GF-D8 (cell line): Measurements from ENCODE around the gene HGFAC.

Experiments used
- DNase-seq: peaks from one replicate; lab custom pipeline; 2025; lab: John Stamatoyannopoulos, UW

The HGFAC gene

DNA sequence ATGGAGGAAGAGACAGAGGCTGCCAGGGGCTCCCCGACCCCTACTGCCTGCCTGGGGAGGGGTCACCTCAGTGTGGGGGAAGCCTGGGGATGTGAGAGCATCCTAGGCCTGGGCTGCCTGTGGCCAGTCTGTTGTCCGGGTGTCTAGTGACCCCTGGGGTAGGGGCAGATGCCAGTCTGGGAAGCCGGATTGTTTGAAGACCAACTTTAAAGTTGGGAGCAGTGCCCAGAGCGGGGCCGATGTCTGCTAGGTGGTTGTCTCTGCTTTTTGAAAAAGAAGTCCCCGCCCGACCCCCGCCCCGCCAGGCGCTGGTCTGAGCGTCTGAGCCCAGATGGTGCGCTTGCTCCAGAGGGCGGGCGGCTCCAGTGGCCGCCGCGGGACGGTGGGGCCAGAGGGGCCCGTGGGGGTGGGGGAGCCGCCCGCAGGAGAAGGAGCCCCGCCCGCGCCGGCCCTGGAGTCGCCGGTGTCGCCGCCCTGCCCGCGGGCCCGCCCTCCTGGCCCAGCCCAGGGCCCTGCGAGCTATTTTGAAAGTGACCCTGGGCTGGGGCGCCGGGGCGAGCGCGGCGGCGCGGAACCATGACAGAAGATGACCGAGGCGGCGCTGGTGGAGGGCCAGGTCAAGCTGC lies 21.1 kb downstream of the HGFAC start, which contains the start of gene DOK7:
Gene DOK7 (plus strand): TSS at position 517 of the 626 bp plus-strand sequence. CDS start 70 bp downstream, at position 587.
- no peak for DNase-seq

DNA sequence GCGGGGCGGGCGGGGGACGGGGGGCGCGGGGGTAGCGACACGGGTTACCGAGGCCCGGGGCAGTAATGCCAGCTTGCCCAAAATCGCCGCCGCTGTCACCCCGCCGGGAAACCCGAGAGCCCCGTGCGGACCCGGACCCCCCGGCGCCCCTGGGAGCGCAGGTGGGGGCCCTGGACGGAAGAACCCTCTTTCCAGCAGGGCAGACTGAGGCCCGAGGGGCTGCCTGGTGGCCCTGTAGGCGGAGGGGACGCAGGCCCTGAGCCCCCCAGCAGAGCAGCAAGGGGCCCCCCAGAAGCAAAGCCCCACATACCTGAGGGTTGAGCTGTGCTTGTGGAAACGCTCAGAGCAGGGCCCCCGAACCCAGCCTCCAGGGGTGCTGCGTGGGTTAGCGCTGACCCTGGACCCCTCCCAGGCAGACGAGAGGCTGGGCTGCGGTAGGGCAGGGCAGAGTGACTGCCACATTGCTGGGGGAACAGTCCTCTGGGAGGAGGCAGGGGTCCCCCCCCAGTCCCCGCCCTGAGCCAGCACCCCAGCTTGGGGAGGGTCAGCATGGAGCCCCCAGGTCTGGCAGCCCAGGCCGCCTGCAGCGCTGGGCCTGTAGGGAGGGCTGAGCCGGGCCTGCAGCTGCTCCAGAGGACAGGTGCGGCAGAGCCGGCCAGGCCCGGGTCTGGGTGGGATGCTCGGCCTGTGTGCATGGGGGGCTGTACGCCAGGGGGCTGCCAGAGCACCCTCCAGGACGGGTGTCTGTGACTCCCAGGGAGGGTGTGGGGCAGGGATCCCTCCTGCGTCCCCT lies 22.0 kb downstream of the HGFAC start:
- DNase-seq, result no peak

DNA sequence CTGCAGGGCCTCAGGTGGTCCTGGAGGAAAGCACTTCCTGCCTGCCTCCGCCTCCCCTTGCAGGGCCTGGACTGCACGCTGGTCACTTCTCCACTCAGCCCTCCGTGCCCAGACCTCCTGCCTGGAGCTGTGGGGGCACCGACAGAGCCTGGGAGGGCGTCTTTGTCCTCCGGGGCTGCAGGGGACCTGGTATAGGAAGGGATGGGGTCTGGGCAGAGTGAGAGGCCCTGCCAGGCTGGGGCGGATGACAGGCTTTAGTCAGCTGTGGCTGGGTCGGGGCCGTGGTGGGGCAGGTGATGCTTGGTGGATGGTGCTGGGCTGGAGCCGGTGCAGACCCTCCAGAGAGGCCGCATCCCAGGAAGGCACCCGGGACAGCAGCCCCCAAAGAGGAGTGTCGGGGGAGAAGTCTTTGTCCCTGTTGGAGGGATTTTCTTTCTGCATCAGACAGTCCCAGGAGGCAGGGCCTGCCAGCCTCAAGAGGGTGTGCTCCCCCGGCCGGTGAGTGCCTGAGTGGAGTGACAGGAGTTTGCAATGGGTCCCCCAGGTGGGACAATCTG lies 22.7 kb downstream of the HGFAC start:
- no peak for DNase-seq

DNA sequence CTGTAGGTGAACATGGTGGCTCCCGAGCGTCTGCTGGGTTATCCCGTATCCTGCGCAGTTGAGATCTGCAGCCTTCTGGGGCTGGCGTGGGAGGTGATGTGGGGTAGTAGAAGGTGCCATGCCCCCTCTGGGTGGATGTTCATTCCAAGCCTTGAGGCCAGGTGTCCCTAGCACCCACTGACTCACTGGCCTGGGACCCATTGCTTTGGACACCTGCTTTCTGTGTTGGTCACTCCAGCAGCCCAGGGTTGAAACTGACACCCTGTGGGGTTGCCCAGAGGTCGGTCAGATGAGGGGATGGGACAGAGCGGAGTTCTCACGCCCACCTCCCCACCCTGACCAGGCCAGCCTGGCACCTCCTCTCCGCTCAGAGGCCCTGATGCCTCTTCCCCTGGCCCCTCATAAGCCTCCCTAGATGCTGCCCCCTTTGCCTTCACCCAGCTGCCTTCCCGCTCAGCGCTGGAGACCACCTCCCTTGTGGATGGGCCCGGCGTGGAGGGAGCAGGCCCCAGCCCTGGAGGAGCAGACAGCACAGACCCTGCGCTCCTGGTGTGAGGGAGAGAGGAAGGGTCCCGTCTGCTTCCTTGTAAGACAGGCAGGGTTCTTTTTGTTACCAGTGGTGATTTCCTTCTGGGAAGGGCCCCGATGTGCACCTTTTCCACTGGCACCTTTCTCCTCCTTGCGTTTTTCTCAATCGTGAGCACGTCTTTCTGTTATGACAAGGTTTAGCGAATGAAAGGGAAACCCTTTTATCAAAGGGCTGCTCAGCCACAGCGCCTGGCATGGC lies 23.3 kb downstream of the HGFAC start:
- no peak for DNase-seq

DNA sequence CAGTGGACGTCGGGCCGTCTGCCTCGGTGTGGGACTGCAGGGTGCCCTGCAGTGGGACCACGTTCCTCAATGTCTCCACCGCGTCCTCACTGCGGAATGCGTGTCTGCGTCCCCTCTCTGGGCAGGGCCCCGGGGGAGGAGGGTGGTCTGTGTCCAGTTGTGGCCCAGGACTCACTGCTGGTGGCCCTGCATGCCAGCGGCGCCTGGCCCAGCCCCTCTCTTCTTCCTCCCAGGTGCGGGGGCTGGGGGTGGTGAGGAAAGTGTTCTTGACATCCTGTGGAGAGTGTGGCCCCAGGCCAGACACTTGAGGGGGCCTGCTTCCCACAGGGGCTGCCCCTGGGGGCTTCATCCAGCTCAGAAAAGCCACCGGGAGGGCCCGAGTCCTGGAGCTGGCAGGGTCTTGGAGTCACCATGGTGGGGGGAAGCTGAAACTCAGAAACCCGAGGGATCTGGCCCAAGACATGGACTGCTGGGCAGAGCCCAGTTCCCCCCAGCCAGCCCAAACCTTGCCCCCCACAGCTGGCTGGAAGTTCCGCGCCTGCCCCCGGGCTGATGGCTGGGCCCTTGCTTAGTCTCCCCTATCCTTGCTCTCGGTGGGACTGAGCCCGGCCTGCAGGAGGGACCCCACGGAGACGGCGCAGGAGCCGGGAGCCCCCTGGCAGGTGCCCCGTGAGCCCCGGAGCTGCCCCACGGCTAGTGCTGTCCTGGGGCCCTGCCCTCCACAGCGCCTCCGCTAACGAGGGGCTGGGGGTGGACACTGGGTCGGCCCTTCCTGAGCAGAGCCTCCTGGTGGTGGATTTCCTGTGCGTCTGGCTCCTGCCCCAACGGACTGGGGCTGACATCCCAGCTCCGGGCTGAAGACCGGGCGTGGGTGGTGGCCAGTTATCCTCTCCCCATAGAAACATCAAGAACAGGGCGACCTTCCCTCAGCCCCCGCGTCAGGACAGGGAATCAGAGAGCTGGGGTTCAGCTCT lies 24.2 kb downstream of the HGFAC start:
- no peak for DNase-seq

DNA sequence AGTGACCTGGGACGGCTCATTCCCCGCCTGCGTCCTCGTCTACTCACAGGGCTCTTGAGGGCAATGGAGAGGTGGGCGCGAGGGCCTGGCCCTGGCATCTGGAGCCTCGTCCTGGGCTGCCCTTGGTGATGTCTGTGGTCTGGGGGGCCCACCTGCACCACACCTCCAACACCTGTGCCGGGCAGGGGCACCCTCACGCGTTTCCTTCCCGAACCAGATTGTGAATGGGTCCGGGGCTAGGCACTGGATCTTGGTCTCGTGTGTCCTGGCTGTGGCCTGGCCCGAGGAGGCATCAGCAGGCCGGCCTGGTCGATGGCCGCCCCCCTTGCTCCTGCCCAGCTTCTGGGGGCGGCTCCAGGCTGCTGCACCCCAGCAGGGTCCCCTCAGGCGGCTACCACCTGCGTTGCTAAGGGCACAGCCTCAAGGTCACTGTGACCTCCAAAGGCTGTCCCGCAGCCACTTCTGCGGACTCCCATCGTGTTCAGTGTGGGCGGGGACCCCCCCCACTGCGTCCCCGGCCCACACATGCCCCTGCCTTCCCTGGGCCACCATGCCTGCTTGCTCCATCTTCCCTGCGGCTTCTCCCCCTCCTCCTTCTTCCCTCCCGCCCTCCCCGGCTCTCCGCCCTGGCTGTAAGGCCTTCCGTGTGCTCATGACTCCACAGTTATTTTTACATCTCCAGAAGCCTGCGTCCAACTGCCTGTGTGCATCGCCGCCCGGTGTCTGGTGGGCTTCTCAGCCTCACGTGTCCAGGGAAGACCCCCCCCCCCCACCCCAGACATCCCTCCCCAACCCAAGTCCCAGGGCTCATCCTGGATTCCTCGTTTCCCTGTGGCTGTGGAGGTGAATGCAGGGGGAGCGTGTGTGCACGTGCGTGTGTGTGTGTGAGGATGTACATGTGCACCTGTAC lies 25.2 kb downstream of the HGFAC start:
- no peak for DNase-seq

DNA sequence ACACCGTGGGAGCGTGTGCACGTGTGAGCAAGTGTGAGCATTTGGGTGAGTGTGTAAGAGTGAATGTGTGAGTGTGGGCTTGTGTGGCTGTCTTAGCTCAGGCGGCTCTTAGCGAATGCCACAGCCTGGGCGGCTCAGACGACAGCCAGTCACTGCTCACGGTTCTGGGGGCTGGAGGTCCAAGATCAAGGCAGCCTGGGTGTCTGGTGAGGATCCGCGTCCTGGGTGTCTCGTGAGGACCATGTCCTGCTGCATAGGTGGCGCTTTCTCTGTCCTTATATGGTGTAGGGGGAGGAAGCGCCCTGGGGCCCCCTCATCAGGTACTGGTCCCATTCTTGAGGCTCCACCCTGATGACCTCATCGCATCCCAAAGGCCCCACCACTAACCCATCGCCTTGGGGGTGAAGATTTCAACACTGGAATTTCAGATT lies 25.8 kb downstream of the HGFAC start:
- DNase-seq, result no peak

DNA sequence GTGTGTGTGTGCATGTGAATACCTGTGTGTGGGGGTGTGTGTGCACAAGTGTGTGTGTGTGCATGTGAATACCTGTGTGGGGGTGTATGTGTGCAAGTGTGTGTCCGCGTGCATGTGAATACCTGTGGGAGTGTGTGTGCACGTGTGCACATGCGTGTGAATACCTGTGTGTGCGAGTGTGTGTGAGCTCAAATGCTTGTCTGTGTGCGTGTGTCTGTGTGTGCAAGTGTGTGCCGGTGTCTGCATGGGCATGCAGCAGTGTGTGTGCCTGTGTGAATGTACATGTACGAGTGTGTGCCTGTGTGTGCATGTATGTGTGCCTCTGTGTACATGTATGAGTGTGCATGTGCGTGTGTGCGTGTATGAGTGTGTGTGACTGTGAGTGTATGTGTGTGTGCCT lies 26.4 kb downstream of the HGFAC start:
- DNase-seq, result no peak

DNA sequence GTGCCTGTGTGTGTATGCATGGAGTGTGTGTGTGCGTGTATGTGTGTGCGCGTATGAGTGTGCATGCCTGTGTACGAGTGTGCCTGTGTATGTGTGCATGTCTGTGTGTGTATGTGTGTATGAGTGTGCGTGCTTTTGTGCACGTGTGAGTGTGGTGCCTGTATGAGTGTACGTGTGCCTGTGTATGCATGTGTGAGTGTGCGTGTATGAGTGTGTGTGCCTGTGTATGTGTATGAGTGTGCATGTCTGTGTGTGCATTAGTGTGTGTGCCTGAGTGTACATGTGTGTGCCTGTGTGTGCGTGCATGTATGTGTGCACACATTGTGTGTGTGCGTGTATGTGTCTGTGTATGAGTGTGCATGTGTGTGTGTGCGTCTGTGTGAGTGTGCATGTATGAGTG lies 27.0 kb downstream of the HGFAC start:
- DNase-seq, result no peak

DNA sequence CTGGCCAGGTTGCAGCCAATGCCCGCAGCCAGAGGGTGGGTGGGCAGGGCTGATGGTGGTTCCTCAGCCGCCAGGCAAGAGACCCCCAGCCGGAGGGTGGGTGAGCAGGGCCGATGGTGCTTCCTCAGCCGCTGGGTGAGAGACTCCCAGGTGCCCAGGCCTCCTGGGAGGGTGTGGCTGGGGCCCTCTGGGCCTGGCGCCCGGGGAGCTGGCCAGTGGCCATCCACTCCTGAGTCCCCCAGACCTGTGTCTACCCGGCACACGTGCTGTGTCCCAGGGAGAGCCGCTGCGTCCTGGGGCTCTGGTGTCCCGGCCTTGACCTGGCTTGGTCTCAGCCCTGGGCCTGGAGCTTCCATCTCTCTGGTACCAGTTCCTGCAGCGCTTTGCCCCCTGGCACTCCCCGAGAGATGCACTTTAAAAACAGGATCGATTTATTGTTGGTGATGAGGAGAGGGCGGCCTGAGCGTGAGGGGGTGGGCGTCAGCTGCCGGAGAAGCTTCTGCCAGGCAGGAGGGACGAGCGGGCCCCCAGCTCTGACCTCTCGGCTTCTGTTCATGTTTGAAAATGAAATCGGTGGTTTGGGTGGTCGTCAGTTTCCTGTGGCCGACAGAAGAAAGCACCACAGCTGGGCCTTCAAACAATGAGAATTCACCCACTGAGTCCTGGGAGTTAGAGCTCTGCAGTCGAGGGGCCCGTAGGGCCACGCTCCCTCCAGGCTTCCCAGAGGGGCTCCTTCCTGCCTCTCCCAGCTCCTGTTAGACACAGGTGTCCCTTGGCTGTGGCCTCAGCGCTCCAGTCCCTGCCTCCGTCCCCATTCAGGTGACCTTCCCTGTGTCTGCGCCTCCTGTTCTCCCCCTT lies 27.8 kb downstream of the HGFAC start:
- DNase-seq, result no peak

DNA sequence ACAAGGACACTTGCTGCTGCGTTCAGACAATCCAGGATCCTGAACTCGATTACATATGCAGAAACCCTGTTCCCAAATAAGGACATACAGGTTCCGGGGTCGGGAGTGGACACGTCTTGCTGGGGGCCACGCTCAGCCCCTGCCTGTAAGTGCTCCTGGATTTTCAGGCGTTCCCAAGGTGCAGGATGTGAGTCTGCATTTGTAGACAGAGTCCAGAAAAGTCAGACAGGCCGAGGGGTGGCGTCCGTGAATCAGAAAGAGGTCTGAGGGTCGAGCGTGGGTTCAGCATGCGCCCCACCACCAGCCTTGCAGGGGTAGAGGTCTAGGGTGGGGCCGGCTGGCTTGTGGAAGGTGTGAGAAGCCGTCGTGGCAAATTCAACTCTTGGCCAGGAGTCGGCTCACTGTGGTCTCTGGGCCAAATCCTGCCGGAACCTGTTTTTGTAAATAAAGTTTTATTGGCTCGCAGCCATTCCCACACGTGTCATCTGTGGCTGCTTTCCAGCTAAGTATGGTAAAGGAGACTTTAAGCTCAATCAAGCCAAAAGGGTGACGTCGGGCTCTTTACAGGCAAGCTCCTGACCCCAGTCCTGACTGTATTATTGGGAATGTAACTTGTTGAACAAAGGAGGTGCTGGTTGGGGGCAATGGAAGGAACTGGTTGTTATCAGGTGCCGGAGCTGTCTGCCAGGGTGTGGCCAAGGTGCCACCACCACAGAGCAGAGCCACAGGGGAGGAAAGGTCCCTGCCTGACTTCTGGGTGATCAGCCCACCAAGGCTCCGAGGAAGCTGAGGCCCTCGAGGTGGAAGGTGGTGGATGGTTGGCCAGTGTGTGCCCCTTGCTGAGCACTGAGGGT lies 28.7 kb downstream of the HGFAC start:
- DNase-seq, result no peak

DNA sequence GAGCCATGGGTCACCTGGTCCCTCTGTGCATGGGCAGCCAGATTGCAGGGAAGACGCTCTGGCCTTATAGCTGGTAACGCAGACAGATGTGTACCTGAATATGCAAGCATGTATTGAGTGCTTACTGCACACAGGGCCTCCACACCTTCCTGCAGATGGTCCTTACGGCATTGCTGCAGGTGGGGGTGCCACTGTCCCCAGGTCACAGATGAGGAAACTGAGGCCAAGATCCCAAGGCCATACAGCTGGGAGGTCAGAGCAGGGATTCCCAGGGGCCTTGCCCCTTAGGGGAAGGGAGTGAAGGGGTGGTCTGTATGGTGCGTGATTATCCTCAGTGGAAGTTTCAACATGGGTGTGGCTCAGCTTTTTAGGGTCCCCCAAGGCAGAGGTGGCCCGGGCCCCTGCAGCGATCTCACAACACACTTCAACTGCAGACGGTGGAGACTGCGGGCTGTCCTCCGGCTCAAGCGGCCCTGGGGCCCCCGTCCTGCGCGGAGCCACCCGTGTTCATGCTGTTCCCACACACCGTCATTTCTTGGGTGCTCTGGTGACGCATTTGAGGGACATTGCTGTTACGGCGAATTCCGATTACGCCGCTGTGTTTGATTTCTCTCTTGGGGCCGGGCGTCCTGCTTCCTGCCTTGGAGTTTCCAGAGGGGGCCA lies 29.5 kb downstream of the HGFAC start:
- no peak for DNase-seq

DNA sequence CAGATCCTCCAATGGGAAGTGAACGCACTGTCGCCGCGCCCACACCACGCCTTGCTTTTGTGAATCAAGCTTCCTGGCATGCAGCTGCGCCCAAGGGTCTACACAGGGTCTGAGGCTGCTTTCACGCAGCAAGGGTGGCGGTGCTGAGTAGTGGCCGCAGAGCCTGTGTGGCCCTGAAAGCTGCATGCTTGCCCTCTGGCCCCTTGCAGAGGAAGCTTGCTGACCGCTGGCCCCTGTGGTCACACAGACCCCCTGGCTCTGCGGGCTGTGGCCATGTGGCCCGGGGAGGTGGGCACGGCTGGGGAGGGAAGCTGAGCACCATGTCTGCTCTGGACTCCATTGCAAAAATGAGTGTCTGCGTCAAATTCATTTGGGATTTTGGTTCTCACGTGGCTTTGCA lies 30.1 kb downstream of the HGFAC start:
- DNase-seq, result no peak

DNA sequence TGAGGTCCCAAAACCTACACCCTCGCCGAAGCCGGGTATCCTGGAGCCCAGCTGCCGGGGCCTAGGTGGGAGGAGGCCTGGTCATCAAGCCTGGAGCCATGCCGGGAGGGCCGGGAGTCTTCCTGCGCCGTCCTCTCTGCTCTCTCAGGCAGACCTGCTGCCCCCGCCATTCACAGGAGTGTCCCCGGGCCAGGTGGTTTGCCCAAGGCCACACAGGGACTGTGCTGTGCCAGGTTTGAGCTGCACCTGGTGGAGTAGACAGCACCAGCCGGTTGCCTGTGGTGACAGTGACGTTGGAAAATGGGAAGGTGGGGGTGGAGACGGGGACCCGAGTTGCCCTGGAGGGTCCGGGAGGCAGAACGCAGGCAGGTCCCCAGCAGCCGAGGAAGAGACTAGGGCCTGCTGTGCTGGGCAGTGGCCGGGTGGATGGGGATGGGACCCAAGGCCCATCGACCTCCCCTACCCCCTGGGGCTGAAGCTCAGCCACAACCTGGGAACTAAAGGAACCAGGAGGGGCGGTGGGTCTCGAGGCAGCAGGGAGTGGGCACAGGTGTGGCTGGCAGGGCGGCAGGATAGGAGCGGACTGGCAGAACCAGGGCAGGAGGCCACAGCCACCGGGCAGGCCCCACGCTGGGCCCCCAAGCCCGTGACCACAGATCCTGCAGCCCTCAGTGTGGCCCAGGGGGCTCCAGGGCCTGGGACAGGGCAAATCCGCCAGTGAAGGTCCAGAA lies 30.8 kb downstream of the HGFAC start:
- no peak for DNase-seq

DNA sequence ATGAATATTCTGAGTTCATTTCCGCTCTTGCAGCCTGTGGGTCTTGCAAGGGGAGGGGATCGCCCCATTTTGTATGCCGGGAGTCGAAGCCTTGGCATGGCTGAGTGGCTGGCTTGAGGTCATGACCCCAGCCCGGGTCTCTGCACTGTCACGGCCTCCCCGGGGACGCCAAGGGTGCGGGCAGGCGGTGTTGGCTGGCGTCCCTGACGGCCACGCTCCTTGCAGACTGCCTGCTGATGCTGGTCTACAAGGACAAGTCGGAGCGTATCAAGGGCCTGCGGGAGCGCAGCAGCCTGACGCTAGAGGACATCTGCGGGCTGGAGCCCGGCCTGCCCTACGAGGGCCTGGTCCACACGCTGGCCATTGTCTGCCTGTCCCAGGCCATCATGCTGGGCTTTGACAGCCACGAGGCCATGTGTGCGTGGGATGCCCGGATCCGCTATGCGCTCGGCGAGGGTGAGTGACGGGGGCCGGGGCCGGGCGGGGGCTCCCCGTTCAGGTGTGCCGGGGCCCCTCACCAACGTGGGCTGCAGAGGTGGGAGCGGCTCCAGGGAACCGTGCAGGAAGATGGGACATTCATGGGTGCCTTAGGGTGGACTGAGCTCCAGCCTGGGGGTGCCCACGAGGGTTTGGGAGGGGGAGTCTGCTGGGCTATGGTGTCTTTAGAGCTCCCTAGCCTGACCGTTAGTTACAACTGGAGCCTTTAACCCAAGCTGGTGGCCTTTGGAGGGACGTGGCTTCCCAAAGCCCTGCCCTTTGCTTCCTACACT lies 31.6 kb downstream of the HGFAC start:
- DNase-seq, result no peak
